AG08396 (cell line): ENCODE data around the gene RNH1.

Experiments used
- DNase-seq: peaks from one replicate; pipeline ENCODE4 v3.0.0; 2012; ENCODE audit warnings: low spot score, mixed read lengths

RNH1 gene

DNA sequence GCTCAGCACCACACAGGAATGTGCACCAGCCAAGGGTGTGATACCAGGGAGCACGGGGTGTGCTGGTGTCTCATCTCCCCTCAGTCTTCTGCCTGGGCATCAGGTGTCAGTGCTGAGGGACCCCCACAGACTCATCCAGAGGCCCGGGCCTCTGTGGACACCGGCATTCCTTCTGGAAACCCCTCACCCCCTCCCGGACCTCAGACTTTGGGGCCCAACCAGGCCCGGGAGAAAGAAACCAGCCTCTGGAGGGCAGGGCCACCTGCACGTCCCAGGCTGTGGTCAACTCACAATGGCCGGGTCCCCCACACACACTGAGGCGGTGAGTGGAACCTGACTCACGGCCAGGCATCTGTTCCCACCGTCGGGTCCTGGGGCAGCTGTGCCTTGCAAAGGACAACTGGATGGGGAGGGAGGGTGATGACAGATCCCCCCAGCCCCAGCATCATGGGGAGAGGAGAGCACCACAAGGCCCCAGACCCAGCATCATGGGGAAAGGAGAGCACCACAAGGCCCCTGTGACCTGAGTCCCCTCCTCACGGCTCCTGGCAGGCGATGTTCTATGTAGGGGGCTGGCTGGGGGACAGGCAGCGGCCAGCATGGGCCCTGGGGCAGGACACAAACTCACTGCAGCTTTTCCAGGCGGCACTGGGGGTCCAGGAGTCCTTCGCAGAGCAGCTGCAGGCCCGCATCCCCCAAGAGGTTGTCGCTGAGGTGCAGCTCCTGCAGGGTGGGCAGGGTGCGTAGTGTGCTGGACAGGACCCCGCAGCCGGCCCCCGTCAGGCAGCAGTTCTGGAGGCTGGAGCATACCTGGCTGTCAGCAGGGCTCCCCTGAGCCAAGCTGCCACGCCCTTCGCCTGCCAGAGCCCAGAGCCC, 7.6 kb downstream of the RNH1 start:
- DNase-seq = no peak

DNA sequence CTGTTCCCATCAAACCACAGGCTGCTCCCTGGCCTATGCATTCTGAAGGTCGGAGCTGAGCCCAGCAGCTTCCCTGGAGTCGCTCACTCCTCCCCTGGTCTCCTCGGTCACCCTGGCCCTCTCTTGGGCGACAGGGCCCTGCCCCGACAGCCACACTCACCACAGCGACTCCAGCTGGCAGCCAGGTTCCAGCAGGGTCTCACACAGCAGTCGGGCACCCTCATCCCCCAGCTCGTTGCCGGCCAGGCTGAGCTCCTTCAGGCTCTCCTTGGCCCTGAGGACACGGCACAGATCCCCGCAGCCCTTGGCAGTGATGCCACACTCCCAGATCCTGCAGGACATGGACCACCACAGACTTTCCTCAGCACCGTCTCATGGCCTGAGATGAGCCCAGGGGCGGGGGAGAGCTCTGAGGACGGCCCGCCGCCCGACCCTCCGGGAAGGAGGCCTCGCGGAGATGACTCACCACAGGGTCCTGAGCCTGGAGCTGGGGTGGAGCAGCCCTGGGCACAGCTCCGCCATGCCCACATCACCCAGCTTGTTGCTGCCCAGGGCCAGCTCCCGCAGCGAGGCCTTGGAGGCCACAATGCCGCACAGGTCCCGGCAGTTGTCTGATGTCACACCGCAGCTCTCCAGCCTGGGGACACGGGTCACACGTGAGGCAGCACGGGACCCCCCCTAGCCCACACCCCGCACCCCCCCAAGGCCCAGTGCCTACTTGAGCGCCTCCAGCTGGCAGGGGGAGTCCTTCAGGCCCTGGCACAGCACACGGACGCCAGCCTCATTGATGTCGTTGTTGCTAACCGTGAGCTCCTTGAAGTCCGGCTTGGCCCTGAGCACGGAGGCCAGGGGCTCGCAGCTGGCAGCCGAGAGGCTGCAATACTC, 8.5 kb downstream of the RNH1 start:
- no peak for DNase-seq

DNA sequence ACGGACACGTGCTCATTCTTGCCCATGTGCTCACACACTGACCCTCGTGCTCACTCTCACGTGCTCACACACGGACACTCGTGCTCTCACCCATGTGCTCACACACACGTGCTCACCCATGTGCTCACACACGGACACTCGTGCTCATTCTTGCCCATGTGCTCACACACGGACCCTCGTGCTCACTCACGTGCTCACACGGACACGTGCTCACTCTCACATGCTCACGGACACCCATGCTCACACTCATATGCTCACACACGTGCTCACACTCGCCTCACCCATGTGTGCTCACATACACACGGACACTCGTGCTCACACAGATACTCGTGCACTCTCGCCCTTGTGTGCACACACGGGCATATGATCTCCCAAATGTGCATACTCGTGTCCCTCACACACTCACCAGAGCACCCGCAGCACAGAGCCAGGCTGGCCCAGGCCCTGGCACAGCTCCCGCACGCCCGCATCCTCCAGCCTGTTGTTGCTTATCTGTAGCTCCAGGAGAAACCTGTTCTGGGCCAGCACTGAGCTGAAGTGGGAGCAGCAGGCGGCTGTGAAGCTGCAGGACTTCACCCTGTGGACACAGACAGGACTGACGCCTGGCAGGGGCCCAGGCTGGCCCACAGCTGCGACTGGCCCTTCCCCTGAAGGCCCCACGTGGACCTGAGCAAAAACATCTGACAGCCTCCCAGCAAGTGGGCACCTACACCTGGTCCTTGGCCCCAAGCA, 9.3 kb downstream of the RNH1 start:
- DNase-seq = no peak

DNA sequence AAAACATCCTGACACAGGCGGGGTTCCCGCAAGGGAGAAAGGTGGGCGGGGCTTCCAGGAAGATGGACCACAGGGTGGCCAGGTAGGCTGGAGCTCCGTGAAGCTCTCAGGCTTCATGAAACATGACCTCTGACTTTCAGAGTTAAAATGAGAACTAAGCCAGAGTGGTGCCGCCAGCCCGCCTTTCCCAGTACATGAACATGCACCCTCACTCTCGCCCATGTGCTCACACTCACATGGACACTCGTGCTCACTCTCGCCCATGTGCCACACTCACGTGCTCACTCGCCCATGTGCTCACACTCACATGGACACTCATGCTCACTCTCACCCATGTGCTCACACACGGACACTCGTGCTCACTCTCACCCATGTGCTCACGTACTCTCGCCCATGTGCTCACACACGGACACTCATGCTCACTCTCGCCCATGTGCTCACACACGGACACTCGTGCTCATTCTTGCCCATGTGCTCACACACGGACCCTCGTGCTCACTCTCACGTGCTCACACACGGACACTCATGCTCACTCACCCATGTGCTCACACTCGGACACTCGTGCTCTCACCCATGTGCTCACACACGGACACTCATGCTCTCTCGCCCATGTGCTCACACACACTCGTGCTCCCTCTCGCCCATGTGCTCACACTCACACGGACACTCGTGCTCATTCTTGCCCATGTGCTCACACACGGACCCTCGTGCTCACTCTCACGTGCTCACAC, 10.0 kb downstream of the RNH1 start:
- DNase-seq = no peak

DNA sequence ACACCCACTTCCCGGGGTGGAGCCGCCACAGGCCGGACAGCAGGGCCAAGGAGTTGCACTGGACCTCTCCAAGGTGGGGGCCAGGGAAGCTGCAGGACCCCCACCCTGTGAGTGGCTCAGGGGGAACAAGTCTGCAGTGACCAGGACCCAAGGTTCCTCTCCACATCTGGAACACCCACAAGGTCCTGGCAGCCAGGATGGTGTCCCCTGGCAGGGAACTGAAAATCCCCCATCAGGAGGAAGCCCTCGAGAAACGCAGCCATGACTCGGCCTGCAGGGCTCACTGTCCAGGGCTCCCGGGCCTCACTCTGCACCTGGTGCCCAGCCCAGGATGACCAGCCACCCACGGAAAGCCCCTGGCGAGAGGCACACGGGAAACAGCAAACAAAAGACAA, 11.5 kb downstream of the RNH1 start:
- no peak for DNase-seq

DNA sequence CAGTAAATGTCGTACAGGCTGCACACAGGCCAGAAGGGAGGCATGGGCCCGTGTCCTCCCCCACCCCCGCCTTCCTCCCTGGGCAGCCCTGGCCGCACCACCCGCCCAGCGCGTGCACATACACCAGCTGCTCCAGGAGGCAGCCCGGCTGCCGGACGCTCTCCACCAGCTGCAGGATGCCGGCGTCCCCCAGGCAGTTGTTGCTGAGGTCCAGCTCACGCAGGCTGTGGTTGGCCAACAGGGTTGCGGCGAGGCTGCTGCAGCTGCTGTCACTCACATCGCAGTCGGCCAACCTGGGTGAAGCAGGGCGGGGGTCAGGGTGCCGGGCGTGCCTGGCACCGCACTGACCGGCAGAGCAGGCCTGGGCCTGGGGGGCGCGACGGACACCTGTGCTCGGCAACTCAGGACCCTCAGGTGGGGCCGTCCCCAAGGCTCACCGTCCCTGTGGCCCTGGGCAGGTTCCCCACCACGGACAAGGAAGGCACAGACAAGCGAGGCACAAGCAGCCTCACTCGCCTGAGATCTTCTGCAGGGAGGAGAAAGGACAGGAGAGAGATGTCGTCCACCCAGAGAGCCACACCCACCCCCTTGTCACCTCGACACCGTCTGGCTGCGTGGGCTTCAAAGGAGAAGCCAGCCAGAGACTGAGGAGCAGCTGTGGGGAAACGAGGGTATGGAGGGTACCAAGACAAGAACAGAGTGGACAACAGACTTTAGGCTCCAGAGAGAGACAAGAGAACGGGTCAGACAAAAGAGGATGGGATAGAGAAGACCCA, 12.1 kb downstream of the RNH1 start:
- no peak for DNase-seq

DNA sequence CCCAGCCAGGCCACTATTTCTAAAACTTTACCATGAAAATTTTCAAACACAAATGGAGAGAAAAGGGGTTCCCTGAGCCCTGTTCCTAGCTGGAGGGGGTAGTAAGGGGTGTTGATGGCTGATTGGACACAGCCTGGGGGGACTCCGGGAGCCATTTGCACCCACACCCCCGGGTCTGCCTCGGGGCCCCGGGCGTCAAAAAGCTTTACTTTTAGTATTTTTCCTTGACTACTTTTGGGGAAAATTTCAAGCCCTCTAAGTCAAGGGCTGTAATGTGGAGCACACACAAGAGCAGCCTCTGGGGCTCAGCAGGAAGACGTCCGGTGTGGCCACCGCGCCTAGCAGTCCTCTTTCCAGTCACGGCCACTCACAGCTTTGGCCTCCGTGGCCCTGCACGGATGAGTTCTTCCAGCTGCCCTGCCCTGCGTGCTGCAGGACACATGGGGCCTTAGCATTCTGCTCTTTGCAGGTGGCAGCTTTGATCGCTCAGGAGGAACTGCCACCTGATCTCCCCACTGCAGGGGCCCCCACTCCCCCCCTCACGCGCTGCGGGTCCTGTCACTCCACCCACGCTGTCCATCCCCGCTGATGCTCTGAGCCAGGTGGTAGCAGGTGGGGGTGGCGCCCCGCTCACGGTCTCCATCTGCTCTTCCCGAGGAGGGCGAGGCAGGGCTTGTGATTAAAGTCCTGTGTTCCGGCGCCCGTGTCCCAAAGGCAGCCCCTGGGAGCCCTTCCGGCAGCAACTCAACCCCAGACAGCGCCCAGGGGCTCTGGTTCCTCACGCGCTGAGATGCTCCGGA, 14.4 kb downstream of the RNH1 start:
- DNase-seq = no peak

DNA sequence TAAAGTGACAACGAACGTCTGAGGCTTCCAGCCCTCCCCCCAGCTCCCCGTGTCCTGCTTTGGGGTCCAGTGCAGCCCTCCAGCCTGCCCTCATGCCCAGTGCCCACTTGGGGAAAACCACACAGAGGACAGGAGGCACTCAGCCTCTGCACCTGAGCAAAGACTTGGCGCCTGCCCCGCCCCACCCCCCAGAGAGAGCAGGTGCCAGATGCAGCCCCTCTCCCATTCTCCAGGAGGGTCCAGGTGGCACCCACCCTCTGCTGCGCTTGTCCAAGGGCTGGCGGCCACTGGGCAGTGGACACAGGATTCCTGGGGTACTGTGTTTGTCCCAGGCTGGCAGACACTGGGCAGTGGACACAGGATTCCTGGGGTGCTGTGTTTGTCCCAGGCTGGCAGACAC, 15.7 kb downstream of the RNH1 start:
- no peak for DNase-seq

DNA sequence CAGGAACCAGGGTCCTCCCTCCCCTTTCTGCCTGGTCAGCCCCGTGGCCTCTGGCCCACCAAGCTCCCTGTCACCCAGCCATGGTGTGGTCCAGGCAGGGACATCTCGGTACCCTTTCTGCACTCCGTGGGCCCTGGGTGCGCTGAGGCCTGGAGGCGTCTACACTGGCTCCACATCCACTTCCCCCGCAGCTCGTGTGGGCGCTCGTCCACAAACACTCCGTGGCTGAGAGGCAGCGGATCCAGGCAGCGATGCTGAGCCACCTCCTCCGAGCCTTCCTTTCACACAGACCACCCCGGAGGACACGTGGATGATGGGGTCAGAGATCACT, 16.1 kb downstream of the RNH1 start:
- DNase-seq = no peak

DNA sequence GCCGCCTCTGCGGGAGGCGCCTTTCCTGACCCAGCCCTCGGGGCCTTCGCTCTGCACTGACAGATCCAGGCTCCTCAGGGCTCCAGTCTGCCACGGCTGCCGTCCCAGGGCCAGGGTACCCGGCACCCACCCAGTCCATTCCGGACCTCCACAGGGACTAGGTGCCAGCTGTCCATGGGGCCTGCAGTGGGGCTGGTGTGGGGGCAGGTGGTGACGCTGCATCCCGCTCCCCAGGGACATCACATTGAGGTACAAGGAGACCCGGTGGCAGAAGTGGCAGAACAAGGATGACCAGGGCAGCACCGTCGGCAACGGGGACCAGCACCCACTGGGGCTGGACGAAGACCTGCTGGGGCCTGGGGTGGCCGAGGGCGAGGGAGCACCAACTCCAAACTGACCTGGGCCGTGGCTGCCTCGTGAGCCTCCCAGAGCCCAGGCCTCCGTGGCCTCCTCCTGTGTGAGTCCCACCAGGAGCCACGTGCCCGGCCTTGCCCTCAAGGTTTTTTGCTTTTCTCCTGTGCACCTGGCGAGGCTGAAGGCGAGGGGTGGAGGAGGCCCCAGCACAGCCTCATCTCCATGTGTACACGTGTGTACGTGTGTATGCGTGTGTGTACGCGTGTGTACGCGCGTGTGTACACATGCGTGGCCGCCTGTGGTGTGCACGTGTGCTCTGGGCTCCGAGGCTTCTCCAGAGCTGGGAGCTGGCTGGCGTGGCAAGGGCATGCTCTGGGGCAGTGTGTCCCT, 16.7 kb downstream of the RNH1 start:
- DNase-seq = no peak

DNA sequence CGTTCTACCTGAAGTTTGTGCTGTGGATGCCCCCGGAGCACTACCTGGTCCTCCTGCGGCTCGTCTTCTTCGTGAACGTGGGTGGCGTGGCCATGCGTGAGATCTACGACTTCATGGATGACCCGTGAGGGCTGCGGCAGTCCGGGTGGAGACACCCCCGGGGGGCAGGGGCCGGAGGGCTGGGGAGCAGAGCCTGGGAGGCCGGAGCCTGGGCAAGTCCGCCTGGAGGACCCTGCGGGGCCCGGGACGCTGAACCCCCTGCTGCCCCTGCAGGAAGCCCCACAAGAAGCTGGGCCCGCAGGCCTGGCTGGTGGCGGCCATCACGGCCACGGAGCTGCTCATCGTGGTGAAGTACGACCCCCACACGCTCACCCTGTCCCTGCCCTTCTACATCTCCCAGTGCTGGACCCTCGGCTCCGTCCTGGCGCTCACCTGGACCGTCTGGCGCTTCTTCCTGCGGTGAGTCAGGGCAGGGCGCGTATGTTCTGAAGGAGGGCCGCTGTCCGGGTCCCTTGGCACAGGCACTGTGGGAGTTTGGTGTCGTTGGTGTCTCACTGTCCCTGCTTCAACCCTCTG, 17.3 kb downstream of the RNH1 start:
- no peak for DNase-seq

DNA sequence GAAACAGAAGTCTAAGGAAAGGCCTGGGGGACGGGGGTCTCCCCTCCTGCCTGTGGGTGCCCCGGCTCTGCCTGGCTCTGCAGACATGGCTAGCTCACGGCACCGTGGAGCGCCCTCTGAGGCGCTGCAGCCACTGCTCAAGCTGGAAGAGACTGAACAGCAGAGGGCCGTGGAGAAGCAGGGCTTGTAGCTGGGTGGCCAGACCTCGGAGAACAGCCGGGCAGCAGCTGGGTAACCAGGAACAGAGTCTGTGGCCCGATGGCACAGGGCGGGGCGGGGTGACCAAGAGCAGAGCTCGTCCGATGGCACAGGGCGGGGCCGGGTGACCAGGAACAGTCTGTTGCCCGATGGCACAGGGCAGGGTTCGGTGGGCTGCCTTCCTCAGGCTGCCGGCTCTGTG, 18.1 kb downstream of the RNH1 start:
- no peak for DNase-seq

DNA sequence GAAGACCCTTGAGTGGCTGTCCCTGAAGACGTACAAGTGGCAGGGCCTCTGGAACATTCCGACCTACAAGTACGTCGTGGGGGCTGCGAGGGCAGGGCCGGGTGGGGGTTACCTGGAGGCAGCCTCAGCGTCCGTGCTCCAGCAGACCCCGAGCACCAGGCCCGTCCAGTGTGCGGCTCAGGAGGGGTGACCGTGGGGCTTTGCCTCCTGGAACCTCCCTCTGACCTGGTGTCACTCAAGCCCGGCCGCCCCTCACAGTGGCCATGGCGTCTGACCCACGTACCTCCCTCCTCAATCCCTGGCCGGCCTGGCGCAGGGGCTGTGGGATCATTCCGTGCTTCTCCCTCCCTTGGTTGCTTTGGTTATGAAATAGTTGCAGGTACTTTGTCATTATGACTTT, 18.5 kb downstream of the RNH1 start:
- no peak for DNase-seq

DNA sequence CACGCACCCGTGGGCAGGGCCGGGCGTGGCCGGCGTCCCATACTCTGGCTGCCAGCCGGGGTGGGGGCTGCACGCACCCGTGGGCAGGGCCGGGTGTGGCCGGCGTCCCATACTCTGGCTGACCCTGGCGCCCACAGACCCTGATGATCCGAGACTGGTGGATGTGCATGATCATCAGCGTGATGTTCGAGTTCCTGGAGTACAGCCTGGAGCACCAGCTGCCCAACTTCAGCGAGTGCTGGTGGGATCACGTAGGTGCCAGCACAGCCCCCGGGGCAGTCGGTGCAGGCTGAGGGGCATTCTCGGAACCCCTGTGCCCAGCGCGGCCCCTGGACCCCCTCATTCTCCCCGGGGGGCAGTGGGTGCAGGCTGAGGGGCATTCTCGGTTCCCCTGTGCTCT, 19.0 kb downstream of the RNH1 start:
- no peak for DNase-seq

DNA sequence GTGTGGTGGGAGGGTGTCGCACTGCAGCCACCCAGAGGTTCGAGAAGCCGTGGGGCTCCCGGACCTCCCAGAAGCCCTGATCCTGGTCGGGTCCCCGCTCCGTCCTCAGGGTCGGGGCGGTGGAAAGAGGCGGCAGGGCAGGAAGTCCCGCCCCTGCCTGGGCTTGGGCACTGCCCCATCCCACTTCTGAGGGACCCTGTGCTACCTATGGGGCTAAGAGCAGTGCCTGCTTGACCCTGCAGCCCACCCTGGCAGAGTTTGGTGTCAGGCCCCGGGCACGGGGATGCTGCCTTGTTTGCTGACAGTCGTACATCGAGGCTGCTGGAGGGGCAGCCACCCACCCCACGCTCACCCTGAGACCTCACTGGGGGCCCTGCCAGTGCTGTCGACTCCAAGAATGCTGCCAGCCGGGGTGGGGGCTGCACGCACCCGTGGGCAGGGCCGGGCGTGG, 19.4 kb downstream of the RNH1 start:
- DNase-seq = no peak

DNA sequence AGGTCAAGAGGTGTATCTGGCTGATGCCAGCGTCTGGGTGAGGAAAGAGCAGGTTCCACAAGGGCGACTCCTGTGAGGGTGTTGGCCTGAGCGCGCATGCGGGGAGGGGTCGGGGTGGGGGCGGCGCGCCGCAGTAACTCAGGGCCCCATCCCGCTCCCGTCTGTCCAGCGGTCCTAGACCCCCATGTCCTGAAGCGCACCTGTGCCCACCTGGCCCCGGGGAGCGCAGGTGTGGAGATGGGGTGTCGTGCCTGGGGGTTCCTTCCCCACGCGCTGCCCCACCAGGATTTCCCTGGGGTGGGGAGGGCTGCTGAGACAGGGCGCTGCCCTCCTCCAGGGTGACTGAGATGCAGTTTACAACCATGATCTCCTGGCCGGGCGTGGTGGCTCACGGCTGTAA, 20.9 kb downstream of the RNH1 start:
- DNase-seq = no peak

DNA sequence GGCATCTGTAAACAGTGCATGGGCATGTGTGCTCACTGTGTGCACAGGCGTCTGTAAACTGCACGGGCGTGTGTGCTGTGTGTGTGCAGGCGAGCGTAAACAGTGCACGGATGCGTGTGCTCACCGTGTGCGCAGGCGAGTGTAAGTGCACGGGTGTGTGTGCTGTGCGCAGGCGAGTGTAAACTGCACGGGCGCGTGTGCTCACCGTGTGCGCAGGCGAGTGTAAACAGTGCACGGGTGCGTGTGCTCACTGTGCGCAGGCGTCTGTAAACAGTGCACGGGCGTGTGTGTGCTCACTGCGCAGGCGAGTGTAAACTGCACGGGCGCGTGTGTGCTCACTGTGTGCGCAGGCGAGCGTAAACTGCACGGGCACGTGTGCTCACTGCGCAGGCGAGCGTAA, 22.4 kb downstream of the RNH1 start:
- DNase-seq = no peak

DNA sequence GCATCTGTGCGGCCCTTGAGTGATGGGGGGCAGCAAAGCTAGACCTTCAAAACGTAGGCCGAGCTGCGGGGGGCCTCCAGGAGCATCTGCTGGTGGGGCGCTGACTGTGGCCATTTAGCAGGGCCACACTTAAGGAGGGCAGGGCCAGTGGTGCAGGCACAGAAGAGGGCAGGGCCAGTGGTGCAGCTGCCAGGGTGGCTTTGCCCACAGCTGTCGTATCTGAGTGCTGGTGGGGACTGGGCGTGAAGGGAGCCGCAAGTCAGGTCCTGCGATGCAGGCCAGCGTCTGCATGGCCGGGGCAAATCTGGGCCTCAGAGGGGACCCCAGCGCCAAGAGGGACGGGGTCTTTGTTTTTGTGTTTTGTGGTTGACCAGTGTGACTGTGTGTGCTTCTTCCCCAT, 27.7 kb downstream of the RNH1 start:
- DNase-seq = no peak

DNA sequence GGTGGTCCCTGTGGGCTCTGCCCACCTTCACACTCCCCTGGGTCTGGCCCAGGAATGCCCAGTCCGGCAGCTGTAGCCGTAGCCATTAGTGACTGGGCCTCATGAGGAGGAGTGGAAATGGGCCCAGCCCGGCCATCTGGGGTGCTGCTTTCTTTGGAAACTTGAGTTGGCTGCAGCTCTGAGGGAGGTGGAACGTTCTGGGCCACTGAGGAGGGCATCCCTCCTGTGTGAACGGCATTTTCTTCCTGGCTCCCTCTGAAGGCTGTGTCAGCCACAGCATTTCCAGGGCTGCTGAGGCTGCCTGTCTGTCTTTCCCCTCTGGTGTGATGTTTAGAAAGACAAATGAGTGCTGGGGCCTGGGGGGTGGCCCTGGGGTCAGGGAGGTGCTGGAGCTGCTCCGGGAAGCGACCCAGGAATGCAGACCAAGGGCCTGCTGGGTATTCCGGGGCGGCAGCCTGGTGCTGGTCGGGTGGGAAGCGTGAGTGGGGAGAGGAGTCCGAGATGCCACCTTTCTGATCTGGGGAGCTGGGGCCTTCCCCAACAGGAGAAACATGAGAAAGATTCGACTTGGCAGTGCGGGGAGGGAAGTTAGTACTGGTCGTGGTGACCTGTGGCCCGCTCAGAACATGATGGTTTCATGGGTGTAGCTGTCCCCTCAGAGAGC, 29.9 kb downstream of the RNH1 start:
- no peak for DNase-seq
